HG03175 (cell line): Measurements from ENCODE around the gene CA5B.
"Not testable (repeated sequence)": the region's sequence is repeated elsewhere in the genome, so short reads cannot be mapped to it uniquely, and the experiment has no call there.

Experiments
- ATAC-seq: cut with Tn5 transposase; IDR thresholded peaks from one replicate; pipeline ENCODE4 v1.9.1; 2021; ENCODE audit warnings: mild to moderate bottlenecking, moderate library complexity; ENCODE audit not compliant: unreplicated experiment

Gene CA5B

DNA sequence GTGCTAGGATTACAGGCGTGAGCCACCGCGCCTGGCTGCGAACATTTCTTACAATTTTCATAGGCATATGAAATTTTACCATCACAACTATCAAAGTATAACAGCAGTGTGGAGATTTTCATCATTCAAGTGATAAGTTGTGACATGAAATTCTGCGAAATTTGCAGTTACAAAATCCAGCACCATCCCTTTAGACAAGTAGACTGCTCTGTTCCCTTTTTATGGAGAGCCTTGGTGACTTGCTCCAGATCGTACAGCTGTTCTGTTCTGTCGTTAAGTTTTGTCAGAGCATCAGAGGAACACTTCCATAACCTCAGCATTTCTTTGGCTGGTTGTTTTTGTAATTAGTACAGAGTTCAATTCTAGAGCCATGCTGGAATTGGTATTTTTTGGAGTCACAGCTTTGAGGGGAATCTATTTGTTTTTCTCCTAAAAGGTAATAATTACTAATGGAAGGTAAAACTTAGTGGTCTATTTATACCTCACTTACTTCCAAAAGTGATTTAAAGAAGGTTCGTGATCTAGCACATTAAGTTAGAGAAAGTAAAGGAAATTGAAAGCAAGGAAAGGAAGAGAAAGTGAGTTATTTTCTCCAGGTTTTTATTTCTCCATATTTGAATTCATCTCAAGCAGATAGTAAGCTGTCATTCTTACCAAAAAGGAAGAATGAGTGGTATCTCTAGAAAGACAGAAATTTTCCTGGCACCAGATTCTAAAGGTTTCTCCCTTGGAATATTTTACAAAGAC, 74.3 kb downstream of the CA5B start:
- ATAC-seq: no peak

DNA sequence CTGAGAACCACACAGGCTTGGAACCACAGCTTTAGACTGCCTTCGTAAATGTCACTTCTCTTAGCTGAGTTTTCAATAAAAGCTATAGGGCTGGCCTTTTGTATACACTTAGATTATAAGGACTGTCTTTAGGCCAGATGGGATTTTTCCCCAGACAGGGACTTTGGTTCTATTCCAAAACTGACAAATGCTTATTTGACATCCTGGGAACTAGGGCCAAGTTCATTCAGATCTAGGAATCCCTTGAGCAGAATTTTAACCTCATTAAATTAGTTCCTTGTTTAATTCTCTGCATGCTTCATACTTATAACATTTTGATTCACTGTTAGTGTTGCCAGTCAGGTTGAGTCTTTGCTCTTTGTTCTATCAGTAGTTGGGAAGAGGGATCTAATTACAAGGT, 75.3 kb downstream of the CA5B start:
- ATAC-seq: no peak

DNA sequence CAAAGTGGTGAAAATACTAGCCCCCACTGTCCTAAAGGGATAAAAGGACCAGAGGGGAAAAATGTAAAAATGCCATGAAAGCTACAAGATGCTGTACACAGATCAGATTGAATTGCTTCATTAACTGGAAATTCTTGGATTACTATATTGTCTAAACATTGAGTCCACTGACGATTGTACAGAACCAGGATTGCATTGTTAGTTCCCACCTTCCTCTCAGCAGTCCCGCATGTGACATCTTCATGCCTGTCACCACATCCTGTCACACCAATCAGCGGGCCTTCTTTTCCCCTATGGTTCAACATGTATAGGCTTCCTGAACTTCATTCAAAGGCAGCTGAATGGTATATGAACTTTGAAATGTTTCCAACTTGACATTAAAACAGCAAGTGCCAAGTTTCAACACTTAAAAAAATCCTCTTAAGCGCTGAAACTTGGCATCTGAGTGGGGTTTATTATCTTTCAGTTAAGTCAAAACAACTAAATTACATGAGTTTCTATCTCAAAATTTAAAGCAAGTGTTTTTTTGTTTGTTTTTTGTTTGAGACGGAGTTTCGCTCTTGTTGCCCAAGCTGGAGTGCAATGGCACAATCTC, 76.8 kb downstream of the CA5B start:
- no peak for ATAC-seq

DNA sequence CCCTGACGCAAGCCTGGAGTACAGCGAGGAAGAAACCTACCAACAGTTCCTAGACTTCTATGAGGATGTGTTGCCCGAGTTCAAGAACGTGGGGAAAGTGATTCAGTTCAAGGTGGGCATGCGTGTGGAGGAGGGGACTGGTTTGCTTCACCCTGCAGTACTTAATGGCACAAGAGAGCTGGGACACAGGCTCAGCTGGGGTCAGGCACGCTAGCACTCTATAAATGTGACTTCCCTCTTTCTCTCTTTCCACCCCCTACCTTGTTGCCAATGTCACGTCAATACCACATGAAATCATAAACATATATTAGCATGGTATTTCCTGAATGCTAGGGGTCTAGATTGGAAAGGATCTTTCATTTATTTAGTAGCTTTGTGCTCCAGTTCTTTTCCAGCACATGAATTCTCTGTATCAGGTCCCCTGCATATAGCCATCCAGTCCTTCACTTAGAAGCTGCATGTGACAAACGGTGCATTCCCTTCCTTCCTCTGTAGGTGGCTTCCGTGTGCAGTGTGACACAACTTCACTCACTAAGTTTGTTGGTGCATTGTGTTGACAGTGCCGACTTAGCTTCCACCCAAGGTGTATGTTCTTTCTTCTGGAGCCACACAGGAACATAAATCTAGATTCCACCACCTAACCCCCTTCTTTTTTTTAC, 77.8 kb downstream of the CA5B start:
- ATAC-seq: peak; percentile 56

DNA sequence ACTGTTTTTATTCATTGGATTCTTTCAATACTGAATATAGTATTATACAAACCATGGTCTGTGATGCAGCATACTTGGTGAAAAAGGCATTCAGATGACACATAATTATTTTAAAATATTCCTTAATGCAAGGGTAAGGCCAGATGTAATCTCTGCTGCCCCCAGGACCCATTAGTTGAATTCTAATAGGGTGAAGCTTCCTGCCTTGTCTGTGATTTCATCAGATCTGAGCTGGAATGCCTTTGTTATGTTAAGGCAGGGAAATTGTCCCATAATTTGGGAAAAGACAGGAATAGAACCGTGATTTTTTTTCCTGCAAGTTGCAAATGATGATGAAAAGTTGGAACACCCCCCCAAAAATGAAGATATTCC, 78.4 kb downstream of the CA5B start:
- ATAC-seq: no peak

DNA sequence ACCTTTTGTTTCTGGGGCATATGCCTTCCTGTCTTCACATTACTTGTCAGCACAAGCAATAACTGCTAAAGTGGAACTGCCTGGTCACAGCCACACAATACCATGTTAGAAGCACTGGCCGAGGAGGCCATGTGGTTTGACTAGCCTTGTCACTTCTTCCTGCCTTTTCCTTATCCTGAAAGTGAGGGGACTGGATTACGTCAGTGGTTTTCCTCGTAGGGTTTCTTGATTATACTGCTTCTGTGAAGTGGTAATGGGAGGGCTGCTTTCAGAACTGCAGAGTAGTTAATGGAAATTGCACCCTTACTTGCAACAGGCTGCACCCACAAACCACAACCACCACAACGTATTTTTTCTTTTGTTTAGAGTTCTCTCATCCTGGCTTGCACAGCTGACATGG, 78.8 kb downstream of the CA5B start:
- ATAC-seq: no peak

DNA sequence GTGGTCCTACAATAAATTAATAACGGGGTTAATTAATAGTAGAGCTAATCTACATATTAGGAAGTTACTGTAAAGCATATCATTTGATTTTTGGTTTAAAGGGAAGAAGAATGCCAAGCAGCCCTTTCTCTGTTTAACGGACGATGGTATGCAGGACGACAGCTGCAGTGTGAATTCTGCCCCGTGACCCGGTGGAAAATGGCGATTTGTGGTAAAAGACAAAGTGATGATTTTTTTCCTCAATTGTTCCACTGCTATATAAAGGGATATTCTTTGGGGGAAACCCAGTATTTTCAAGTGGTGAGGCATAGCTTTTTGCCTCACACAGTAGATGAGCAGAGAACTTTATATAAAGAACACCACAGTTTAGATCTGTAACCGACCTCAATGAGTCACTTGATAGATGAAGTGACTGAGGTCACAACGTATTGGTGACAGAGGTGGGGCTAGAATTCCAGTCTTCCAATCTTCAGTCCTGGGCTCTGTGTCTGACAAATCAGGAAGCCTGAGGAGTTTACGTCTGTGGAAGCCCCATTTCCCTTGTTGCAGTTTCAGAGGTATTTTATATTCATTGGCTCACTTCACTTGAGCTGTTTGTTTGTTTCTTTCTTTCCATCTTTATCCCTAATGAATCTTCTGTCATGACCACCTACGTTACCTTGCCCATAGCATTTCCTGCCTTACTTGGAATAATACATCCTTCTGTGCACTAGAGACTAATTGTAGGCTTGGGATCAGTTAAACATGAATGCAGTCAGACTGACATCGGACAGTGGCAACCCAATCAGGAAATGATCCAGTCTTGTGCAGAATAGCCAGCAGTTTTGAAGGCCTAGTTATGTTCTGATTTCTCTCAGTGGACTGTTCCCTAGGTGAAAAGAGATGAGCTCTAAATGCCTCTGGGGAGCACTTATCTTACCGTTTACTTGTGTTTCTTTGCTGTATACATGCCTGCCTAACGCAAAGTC, 82.3 kb downstream of the CA5B start:
- no peak for ATAC-seq

DNA sequence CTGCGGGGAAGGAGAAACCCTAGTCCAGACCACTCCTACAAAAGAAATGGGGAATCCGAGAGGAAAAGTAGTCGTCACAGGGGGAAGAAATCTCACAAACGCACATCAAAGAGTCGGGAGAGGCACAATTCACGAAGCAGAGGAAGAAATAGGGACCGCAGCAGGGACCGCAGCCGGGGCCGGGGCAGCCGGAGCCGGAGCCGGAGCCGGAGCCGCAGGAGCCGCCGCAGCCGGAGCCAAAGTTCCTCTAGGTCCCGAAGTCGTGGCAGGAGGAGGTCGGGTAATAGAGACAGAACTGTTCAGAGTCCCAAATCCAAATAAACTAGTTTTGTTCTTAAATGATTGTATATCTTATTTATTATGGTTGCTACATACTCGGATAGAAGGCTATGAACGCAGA, 84.9 kb downstream of the CA5B start:
- ATAC-seq: no peak

DNA sequence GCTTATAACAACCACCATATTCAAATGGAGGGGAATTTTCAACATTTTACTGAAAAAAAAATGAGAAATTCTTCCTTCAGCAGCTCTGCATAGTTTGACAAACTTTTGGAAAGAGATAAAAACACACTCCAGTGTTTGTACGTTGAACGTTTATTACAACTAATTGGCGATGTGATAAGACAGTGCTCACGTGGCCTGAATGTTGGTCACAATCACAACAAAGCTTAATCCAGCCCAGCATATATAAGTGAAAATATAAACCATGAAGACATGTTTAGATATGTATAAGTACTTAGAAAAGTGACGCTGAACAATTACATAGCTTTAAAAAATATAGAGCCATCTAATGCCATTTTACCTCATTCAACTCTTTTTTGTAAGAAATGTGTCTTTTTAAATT, 87.9 kb downstream of the CA5B start:
- no peak for ATAC-seq

DNA sequence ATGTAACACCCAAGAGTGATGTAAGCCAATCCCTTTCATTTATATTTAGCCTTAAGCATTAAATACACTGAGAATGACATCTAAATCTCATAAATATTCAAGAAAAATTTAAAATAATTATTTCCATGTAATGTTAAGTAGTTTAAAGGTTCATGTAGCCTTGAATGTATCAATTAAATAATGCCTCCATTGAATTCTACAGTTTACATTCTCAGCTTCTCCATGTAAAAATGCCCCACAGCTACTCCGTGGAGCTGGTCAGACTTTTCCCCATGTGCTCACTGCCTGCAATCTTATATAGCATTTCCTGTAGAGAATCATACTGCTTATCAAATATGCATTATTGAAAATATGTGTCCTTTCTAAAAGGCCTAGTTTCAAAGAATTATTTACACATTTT, 91.1 kb downstream of the CA5B start:
- ATAC-seq: no peak

DNA sequence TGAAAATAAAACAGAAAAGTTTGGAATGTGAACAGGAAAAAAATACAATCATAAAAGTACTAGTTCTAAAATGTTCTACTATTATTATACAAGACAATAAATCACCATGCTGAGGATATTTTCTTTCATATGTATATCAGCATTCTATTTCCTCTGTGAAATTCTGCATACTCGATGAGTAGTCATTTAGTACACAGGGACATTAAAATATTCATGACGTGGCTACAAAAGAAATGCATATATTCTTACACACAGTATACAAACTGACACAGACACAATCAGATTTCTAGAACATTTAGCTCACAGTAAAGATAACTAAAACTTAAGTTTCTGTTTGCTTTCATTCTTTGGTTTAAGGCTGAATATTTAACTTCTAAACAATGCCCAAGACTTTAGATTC, 93.3 kb downstream of the CA5B start:
- ATAC-seq: not testable (repeated sequence)

DNA sequence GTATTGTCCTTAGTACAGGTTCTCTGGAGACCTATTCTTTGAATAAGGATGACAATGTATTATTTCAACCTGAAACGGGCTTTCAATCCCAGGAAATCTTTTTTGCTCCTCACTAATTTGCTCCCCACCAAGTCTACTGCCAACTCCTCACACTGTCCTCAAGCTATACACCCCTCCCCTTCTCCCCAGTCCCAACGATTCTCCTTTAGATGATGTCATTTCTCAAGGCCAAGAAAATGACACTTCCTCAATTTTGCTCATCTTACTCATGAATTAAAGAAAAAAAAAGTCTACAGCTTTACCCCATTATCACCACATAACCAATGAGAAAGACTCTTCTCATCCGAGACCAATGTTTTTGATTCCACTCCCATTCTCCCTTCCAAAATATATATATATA, 96.0 kb downstream of the CA5B start:
- ATAC-seq: no peak

DNA sequence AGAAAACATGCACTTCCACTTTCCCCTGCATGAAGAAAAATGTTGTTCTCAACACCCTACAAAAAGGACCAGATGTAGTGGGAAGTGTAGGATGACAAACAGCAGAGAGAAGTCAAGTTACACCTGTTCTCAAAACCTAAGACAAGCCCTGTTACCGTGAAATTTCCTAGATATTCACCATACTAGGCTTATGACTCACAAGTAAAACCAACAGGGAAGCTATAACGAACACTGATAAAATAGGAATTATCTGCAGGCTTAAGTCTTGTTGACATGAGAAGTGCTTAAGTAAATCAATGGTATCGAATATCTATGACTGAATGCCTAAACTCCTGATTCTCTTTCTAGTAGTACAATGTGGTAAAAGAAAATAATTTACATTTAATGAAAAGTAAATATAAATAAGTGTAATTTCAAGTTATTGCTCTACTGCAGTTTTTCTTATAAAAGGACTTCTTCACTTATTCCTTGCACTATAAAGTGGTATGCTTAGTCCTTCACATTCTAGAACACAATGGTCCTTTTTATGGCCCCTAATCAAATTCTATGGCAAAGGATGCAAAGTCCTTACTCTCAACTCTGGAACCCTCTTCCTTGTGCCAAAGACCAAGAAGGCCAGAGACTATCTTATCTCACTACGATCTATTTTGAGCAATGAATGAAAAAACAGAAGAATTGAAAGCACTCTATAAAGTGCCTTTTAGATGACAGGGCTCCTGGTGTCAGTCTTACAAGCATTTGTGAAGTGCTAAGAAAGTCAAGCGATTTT, 96.9 kb downstream of the CA5B start:
- no peak for ATAC-seq
